ENCODE results near the gene C19orf85.

DNA sequence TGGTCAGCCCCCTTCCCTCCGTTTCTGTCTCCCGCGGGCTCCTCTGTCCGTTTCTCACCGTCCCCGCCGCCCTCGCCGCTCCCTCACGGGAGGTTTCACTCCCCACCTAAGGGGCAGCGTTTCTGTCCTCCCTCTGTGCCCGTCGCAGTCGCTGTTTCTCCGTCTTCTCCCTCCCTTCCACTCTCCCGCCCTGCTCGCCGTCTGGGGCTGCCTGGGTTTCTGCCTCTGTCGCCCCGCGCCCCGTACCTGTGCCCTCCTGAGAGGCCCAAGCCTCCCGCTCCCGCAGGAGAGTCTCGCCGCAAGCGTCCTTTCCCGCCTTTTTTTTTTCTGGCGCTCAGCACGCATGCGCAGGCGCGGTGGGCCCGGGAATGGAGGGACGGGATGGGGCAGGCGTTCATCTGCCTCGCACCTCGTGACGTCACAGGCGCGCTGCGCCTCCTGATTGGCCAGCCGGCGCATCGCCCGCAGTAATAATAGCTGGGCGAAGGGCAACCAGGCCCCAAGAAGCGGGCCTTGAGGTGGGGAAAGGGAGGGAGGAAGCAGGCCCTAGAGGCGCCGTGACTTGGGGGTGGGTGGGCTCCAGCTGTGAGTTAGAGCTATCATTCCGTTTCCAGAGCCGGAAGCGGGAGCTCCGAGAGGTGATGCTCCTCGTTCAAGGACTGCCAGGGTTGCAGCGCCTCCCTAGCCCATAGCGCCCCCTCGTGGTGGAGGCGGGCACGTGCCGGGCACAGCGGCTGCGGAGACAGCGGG lies 39.1 kb upstream of the C19orf85 start:
- TF ChIP-seq, protein P1, sequence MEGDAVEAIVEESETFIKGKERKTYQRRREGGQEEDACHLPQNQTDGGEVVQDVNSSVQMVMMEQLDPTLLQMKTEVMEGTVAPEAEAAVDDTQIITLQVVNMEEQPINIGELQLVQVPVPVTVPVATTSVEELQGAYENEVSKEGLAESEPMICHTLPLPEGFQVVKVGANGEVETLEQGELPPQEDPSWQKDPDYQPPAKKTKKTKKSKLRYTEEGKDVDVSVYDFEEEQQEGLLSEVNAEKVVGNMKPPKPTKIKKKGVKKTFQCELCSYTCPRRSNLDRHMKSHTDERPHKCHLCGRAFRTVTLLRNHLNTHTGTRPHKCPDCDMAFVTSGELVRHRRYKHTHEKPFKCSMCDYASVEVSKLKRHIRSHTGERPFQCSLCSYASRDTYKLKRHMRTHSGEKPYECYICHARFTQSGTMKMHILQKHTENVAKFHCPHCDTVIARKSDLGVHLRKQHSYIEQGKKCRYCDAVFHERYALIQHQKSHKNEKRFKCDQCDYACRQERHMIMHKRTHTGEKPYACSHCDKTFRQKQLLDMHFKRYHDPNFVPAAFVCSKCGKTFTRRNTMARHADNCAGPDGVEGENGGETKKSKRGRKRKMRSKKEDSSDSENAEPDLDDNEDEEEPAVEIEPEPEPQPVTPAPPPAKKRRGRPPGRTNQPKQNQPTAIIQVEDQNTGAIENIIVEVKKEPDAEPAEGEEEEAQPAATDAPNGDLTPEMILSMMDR (IDR thresholded peaks at IDR 0.05): peak; percentile 96
- TF ChIP-seq EZH2phosphoT487 (IDR thresholded peaks at IDR 0.05; ENCODE audit: borderline replicate concordance, low read depth) (no peak), TCF12 (IDR thresholded peaks at IDR 0.05) (no peak), FOXM1 (IDR thresholded peaks at IDR 0.05; ENCODE audit: low read depth) (no peak), POLR2AphosphoS5 (IDR thresholded peaks at IDR 0.05; ENCODE audit: low read depth, low read length) (no peak), EP300 (IDR thresholded peaks at IDR 0.05; ENCODE audit: borderline replicate concordance in 1 of 2, low read depth in 1 of 2, low read length in 1 of 2) (no peak), RCOR1 (IDR thresholded peaks at IDR 0.05; ENCODE audit: low read length) (peak; percentile 28), FOXJ3 (CRISPR knock-in tag; IDR thresholded peaks at IDR 0.05) (no peak)
- TF ChIP-seq, protein P2, sequence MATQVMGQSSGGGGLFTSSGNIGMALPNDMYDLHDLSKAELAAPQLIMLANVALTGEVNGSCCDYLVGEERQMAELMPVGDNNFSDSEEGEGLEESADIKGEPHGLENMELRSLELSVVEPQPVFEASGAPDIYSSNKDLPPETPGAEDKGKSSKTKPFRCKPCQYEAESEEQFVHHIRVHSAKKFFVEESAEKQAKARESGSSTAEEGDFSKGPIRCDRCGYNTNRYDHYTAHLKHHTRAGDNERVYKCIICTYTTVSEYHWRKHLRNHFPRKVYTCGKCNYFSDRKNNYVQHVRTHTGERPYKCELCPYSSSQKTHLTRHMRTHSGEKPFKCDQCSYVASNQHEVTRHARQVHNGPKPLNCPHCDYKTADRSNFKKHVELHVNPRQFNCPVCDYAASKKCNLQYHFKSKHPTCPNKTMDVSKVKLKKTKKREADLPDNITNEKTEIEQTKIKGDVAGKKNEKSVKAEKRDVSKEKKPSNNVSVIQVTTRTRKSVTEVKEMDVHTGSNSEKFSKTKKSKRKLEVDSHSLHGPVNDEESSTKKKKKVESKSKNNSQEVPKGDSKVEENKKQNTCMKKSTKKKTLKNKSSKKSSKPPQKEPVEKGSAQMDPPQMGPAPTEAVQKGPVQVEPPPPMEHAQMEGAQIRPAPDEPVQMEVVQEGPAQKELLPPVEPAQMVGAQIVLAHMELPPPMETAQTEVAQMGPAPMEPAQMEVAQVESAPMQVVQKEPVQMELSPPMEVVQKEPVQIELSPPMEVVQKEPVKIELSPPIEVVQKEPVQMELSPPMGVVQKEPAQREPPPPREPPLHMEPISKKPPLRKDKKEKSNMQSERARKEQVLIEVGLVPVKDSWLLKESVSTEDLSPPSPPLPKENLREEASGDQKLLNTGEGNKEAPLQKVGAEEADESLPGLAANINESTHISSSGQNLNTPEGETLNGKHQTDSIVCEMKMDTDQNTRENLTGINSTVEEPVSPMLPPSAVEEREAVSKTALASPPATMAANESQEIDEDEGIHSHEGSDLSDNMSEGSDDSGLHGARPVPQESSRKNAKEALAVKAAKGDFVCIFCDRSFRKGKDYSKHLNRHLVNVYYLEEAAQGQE (IDR thresholded peaks at IDR 0.05; ENCODE audit: low read depth, low read length): no peak
- TF ChIP-seq, protein P3, sequence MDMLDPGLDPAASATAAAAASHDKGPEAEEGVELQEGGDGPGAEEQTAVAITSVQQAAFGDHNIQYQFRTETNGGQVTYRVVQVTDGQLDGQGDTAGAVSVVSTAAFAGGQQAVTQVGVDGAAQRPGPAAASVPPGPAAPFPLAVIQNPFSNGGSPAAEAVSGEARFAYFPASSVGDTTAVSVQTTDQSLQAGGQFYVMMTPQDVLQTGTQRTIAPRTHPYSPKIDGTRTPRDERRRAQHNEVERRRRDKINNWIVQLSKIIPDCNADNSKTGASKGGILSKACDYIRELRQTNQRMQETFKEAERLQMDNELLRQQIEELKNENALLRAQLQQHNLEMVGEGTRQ (IDR thresholded peaks at IDR 0.05; ENCODE audit: borderline replicate concordance, low read depth, low read length): no peak

Data from SK-N-SH (cell line).